HepG2 (cell line): Measurements from ENCODE around the gene SLC35F4. TPM values are rescaled to one million over a fixed set of nuclear protein-coding genes. Genes with fewer than 3 reads are reported as not detected.

ENCODE experiments used
- ATAC-seq: fragments of 200-7000 bp; cut with Tn5 transposase; 3 replicates; pipeline ENCODE4 v1.9.1; 2020; ENCODE audit warnings: mild to moderate bottlenecking, moderate library complexity
- BruUV-seq: library from RNA; stranded (reverse); fragments of 400-500 nt; replicated peaks from 2 replicates; lab custom pipeline; 2021; lab: Mats Ljungman, UMichigan
- CTCF ChIA-PET: fragments of 300-600 bp; formaldehyde crosslinking; extraction: SDS; loops from one replicate; lab custom pipeline; 2021; ENCODE audit warnings: low total read pairs, inconsistent platforms, low intra/inter-chr PET ratio; lab: Yijun Ruan, JAX
- POLR2A ChIA-PET: fragments of 350-600 bp; sonication (Branson Sonifier 250); formaldehyde crosslinking; loops from one replicate; lab custom pipeline; 2020; ENCODE audit warnings: antibody characterized with exemption, inconsistent platforms; lab: Yijun Ruan, JAX
- DNase-seq: peaks from one replicate; pipeline ENCODE4 v3.0.0-alpha.2; 2015; ENCODE audit warnings: low spot score
- FAIRE-seq: peaks from 3 replicates; lab custom pipeline; 2011; peaks lifted over from hg19 to GRCh38; lab: Jason Lieb, UNC
- H2AFZ ChIP-seq: one replicate; pipeline ENCODE4 v1.6.1; 2011; ENCODE audit warnings: low read length, inconsistent platforms
- H3K27ac ChIP-seq: fragments of 300-600 bp; 3 replicates; pipeline ENCODE4 v1.8.0; 2011; ENCODE audit warnings: mixed run types, mild to moderate bottlenecking, mixed read lengths, low read length, inconsistent platforms; ENCODE audit not compliant: insufficient read depth; ENCODE audit errors: extremely low read length
- H3K27me3 ChIP-seq, 2 experiments: fragments of 200-600 bp in 1 of 2; 2 replicates in 1 of 2; 3 replicates in 1 of 2; pipeline versions ENCODE4 v1.6.0 to v1.8.0; 2011; ENCODE audit warnings: low read length in 2 of 2, mild to moderate bottlenecking in 2 of 2, moderate library complexity in 2 of 2, inconsistent platforms in 1 of 2; ENCODE audit not compliant: insufficient read depth in 2 of 2, control insufficient read depth in 1 of 2
- H3K36me3 ChIP-seq, 2 experiments: fragments of 200-600 bp in 1 of 2; replicated peaks in 1 of 2; 2 replicates in 1 of 2; 3 replicates in 1 of 2; pipeline versions ENCODE4 v1.5.1 to v1.8.0; 2011; ENCODE audit warnings: low read length in 2 of 2, inconsistent platforms in 1 of 2; ENCODE audit not compliant: insufficient read depth in 2 of 2, control insufficient read depth in 1 of 2
- H3K4me1 ChIP-seq: 2 replicates; pipeline ENCODE4 v1.5.1; 2012; ENCODE audit warnings: low read length, inconsistent platforms; ENCODE audit not compliant: insufficient read depth
- H3K4me2 ChIP-seq: 2 replicates; pipeline ENCODE4 v1.6.0; 2011; ENCODE audit warnings: low read depth, low read length, inconsistent platforms
- H3K4me3 ChIP-seq, 3 experiments: fragments of 200-600 bp in 1 of 3; sonication (generic), shearing (Covaris generic) in 1 of 3; replicated peaks in 1 of 3; 2 replicates each; pipeline ENCODE4 v1.5.1; 2011 to 2016; ENCODE audit warnings: low read length in 3 of 3, inconsistent platforms in 2 of 3, low read depth in 2 of 3, mild to moderate bottlenecking in 2 of 3, control low read depth in 1 of 3, mixed read lengths in 1 of 3; ENCODE audit not compliant: insufficient read depth in 1 of 3
- H3K79me2 ChIP-seq: one replicate; pipeline ENCODE4 v1.6.1; 2011; ENCODE audit warnings: low read length, inconsistent platforms; ENCODE audit not compliant: insufficient read depth
- H3K9ac ChIP-seq: 2 replicates; pipeline ENCODE4 v1.6.0; 2011; ENCODE audit warnings: mild to moderate bottlenecking, low read depth, low read length, inconsistent platforms; ENCODE audit not compliant: insufficient read depth
- H3K9me3 ChIP-seq: 2 replicates; pipeline ENCODE4 v1.5.1; 2012; ENCODE audit warnings: mild to moderate bottlenecking, low read length
- H4K20me1 ChIP-seq: 2 replicates; pipeline ENCODE4 v1.6.0; 2011; ENCODE audit warnings: inconsistent platforms, mild to moderate bottlenecking, low read length, moderate library complexity; ENCODE audit not compliant: insufficient read depth
- KLF15 ChIP-seq: sonication (generic); formaldehyde crosslinking; IDR thresholded peaks from 2 replicates; pipeline ENCODE4 v1.8.1; 2023; ENCODE audit warnings: borderline replicate concordance, mild to moderate bottlenecking, inconsistent platforms, missing genetic modification reagents, mixed read lengths
- NFKBIZ ChIP-seq: IDR thresholded peaks from 2 replicates; pipeline ENCODE4 v1.6.1; 2018; ENCODE audit warnings: missing genetic modification reagents, missing compliant biosample characterization
- SP4 ChIP-seq: sonication (generic); formaldehyde crosslinking; IDR thresholded peaks from 2 replicates; pipeline ENCODE4 v1.8.1; 2023; ENCODE audit warnings: mild to moderate bottlenecking, missing genetic modification reagents
- ZC3H4 ChIP-seq: sonication (generic); formaldehyde crosslinking; IDR thresholded peaks from 2 replicates; pipeline ENCODE4 v1.4.0; 2020; ENCODE audit warnings: missing genetic modification reagents, borderline replicate concordance
- ZNF780A ChIP-seq: sonication (generic); formaldehyde crosslinking; IDR thresholded peaks from 2 replicates; pipeline ENCODE4 v1.8.0; 2022; ENCODE audit warnings: mild to moderate bottlenecking, missing genetic modification reagents, moderate library complexity
- WGBS: methylation state at CpG from one replicate; pipeline ENCODE4 v1.1.6; 2017; ENCODE audit warnings: low lambda C conversion rate; 5-methylcytosine and 5-hydroxymethylcytosine counted together
- in situ Hi-C: cut with HindIII; loops from 2 replicates; pipeline ENCODE4 v1.10.0; 2017; ENCODE audit warnings: low pct_unique_long_range_greater_than_20kb; ENCODE audit not compliant: extremely low pct_ligation_motif_present
- intact Hi-C: fragments of 100-400 bp; cut with micrococcal nuclease; formaldehyde crosslinking; loops from one replicate; pipeline ENCODE4 v1.10.0; 2022; ENCODE audit not compliant: unreplicated experiment
- polyA plus RNA-seq, 8 experiments: library from polyadenylated mRNA; depleted of rRNA in 3 of 8; stranded (reverse) in 7 of 8; unstranded in 1 of 8; fragments of >200 nt; fragmentation: Illumina TruSeq in 4 of 8; extraction: Trizol in 4 of 8; gene quantifications; 2 replicates each; pipeline versions ENCODE4 v1.2.1 to v1.2.3, GENCODE V29; 2011 to 2016; ENCODE audit warnings: low read depth in 4 of 8, missing spikeins in 1 of 8, mixed read lengths in 1 of 8; ENCODE audit not compliant: insufficient read depth in 1 of 8
- total RNA-seq, 5 experiments: library from RNA; depleted of rRNA; stranded (reverse); fragments of >200 nt; fragmentation: Illumina TruSeq; extraction: Trizol; gene quantifications; 2 replicates each; pipeline ENCODE4 v1.2.3, GENCODE V29; 2016; ENCODE audit warnings: low read depth in 1 of 5
- TF ChIP-seq, protein P1 (sequence below): sonication (generic); formaldehyde crosslinking; IDR thresholded peaks from 2 replicates; pipeline ENCODE4 v1.9.0; 2021; ENCODE audit warnings: missing genetic modification reagents, borderline replicate concordance
- TF ChIP-seq, protein P2 (sequence below): sonication (generic); formaldehyde crosslinking; IDR thresholded peaks from 2 replicates; pipeline ENCODE4 v1.4.0; 2020; ENCODE audit warnings: low read depth, mild to moderate bottlenecking, missing genetic modification reagents

Gene SLC35F4
- total and polyA plus RNA-seq, 2 of the 13 experiments (the other 11 are each of a cell fraction or from before 2014, with no cell fraction given) = not detected

DNA sequence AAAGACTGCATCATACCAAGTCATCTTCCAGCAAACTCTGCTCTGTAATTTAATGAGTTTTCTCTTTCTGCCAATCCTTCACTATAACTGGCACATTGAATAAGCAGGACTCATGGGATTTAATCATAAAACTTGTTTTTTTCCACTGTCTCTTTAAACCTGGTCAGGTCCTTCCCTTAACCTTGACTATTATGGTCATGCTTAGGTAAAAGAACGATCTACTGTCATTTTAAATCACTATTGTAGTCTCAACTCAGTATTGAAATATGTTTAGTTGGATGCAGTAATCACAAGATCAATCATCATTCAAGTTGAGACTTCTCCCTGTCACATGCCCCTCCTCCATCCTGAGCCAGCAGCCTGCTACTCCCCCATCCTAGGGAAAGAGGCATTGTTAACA lies 56.1 kb downstream of the SLC35F4 start (continued):
- TF ChIP-seq ZC3H4 = no peak
- no peak for TF ChIP-seq NFKBIZ (CRISPR knock-in tag)
- TF ChIP-seq ZNF780A (CRISPR knock-in tag) = no peak
- TF ChIP-seq SP4 (CRISPR knock-in tag) = no peak
- TF ChIP-seq, protein P1, sequence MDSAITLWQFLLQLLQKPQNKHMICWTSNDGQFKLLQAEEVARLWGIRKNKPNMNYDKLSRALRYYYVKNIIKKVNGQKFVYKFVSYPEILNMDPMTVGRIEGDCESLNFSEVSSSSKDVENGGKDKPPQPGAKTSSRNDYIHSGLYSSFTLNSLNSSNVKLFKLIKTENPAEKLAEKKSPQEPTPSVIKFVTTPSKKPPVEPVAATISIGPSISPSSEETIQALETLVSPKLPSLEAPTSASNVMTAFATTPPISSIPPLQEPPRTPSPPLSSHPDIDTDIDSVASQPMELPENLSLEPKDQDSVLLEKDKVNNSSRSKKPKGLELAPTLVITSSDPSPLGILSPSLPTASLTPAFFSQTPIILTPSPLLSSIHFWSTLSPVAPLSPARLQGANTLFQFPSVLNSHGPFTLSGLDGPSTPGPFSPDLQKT (CRISPR knock-in tag) = no peak

DNA sequence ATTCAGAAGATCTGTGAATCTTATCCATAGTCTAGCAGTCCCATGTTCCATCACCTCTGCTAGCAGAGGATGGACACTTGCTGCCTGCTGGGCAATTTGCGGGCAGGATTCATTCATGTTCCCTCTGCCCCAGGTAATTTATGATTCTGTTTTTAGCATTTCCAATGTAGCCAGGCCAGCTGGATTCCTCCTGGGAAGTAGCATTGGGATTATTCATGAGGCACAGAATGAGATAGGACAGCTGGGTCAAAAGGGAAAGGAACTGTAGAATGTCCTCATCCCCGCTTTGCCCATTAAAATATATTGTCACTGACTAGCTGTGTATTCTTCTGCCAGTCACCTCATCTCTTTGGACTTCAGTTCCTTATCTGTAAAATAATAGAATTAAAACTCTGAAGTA lies 68.7 kb downstream of the SLC35F4 start:
- ChIA-PET POLR2A (no interaction called here), CTCF (no interaction called here)
- Histone ChIP-seq H3K9me3 (no peaks in the 10 kb centered on the region), H3K79me2 (no peaks in the 10 kb centered on the region), H3K27me3 (no peaks in the 10 kb centered on the region), H3K36me3 (no peaks in the 10 kb centered on the region), H3K4me3 (no peak overlapping the region), H4K20me1 (no peaks in the 10 kb centered on the region), H3K4me2 (no peak overlapping the region), H2AFZ (no peak overlapping the region), H3K4me1 (no peaks in the 10 kb centered on the region), H3K27ac (no peak overlapping the region), H3K9ac (no peak overlapping the region)
- in situ Hi-C loops (no loop called here), intact Hi-C loops (no loop called here)
- DNase-seq = no peak
- WGBS = 47% methylated on average over 2 of the region's 2 CpGs
- TF ChIP-seq KLF15 (CRISPR knock-in tag) = no peak
- TF ChIP-seq, protein P2, sequence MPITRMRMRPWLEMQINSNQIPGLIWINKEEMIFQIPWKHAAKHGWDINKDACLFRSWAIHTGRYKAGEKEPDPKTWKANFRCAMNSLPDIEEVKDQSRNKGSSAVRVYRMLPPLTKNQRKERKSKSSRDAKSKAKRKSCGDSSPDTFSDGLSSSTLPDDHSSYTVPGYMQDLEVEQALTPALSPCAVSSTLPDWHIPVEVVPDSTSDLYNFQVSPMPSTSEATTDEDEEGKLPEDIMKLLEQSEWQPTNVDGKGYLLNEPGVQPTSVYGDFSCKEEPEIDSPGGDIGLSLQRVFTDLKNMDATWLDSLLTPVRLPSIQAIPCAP (CRISPR knock-in tag) = no peak
- BruUV-seq = no TSS peak
- ATAC-seq = no peak
- no peak for FAIRE-seq
